ENCODE measurements around the gene DUSP3.

DUSP3 gene

GRCh38 chr17:43718544-43718943 lies 60.2 kb downstream of the DUSP3 start:
- Histone ChIP-seq H2BK120ac (ENCODE audit: low read depth, low read length) (no peak overlapping the region), H3K4me3 (ENCODE audit: insufficient read depth in 1 of 2, low read depth in 1 of 2, low read length in 2 of 2) (no peak overlapping the region)
- 69% methylated on average over 5 of the region's 5 CpGs for WGBS

GRCh38 chr17:43717913-43718312 lies 60.9 kb downstream of the DUSP3 start:
- Histone ChIP-seq H3K27ac (ENCODE audit: low read length, poor library complexity, severe bottlenecking) (no peak overlapping the region), H3K9ac (ENCODE audit: low read length) (no peak overlapping the region), H2BK12ac (ENCODE audit: low read length in 2 of 2) (no peak overlapping the region), H3K79me1 (replicated peaks; ENCODE audit: low read length, poor library complexity, severe bottlenecking) (no peaks in the 10 kb centered on the region), H3K14ac (ENCODE audit: low read length in 2 of 2) (no peak overlapping the region), H3K23ac (ENCODE audit: low read length in 2 of 2) (no peak overlapping the region), H3K36me3 (ENCODE audit: control insufficient read depth in 1 of 2, insufficient read depth in 2 of 2, low read depth in 1 of 2, low read length in 2 of 2) (no peaks in the 10 kb centered on the region), H2BK15ac (ENCODE audit: low read depth, poor library complexity, severe bottlenecking) (no peak overlapping the region), H4K91ac (ENCODE audit: low read length) (no peak overlapping the region), H3K4me2 (ENCODE audit: low read length, poor library complexity, severe bottlenecking) (no peak overlapping the region), H3K4ac (ENCODE audit: low read depth in 1 of 2, low read length in 2 of 2) (no peak overlapping the region), H3K18ac (ENCODE audit: low read depth in 1 of 2, low read length in 2 of 2) (no peak overlapping the region), H2BK5ac (ENCODE audit: low read depth, low read length, poor library complexity, severe bottlenecking) (no peak overlapping the region), H3K4me3 (ENCODE audit: insufficient read depth in 1 of 2, low read depth in 1 of 2, low read length in 2 of 2) (no peak overlapping the region), H2BK120ac (ENCODE audit: low read depth, low read length) (no peak overlapping the region), H3K27me3 (ENCODE audit: control insufficient read depth in 1 of 2, insufficient read depth in 1 of 2, low read length in 2 of 2) (no peaks in the 10 kb centered on the region), H3K9me3 (ENCODE audit: control insufficient read depth, low read length) (no peaks in the 10 kb centered on the region), H2AFZ (ENCODE audit: low read depth, low read length) (no peak overlapping the region), H3K4me1 (ENCODE audit: control insufficient read depth, insufficient read depth, low read depth, low read length) (peaks cover 22% of the 10 kb centered on the region), H2AK5ac (ENCODE audit: low read length, severe bottlenecking) (no peak overlapping the region), H4K8ac (ENCODE audit: low read length) (no peak overlapping the region)
- DNase-seq = no peak
- WGBS = 87% methylated on average over 5 of the region's 6 CpGs

More at GRCh38 chr17:43718544-43718943, 60.2 kb downstream of the DUSP3 start:
- no peak overlapping the region for H3K4me2 ChIP-seq (ENCODE audit: low read length, poor library complexity, severe bottlenecking)
- no peak overlapping the region for H3K14ac ChIP-seq (ENCODE audit: low read length in 2 of 2)
- no peak overlapping the region for H2AFZ ChIP-seq (ENCODE audit: low read depth, low read length)
- DNase-seq = no peak
- peaks cover 25% of the 10 kb centered on the region for H3K4me1 ChIP-seq (ENCODE audit: control insufficient read depth, insufficient read depth, low read depth, low read length)
- no peak overlapping the region for H4K91ac ChIP-seq (ENCODE audit: low read length)
- H3K9ac ChIP-seq (ENCODE audit: low read length) = no peak overlapping the region
- H3K23ac ChIP-seq (ENCODE audit: low read length in 2 of 2) = no peak overlapping the region
- no peak overlapping the region for H2BK15ac ChIP-seq (ENCODE audit: low read depth, poor library complexity, severe bottlenecking)
- no peak overlapping the region for H3K18ac ChIP-seq (ENCODE audit: low read depth in 1 of 2, low read length in 2 of 2)
- H2BK5ac ChIP-seq (ENCODE audit: low read depth, low read length, poor library complexity, severe bottlenecking) = no peak overlapping the region
- H3K36me3 ChIP-seq (ENCODE audit: control insufficient read depth in 1 of 2, insufficient read depth in 2 of 2, low read depth in 1 of 2, low read length in 2 of 2) = no peaks in the 10 kb centered on the region
- no peaks in the 10 kb centered on the region for H3K27me3 ChIP-seq (ENCODE audit: control insufficient read depth in 1 of 2, insufficient read depth in 1 of 2, low read length in 2 of 2)
- no peak overlapping the region for H2BK12ac ChIP-seq (ENCODE audit: low read length in 2 of 2)
- no peaks in the 10 kb centered on the region for H3K79me1 ChIP-seq (replicated peaks; ENCODE audit: low read length, poor library complexity, severe bottlenecking)
- no peak overlapping the region for H3K27ac ChIP-seq (ENCODE audit: low read length, poor library complexity, severe bottlenecking)
- H2AK5ac ChIP-seq (ENCODE audit: low read length, severe bottlenecking) = no peak overlapping the region
- no peaks in the 10 kb centered on the region for H3K9me3 ChIP-seq (ENCODE audit: control insufficient read depth, low read length)
- no peak overlapping the region for H4K8ac ChIP-seq (ENCODE audit: low read length)
- H3K4ac ChIP-seq (ENCODE audit: low read depth in 1 of 2, low read length in 2 of 2) = no peak overlapping the region

Data from mesenchymal stem cell (in vitro differentiated cells and primary cell).